H9 (cell line): Measurements from ENCODE around the gene TFDP1. TPM values are rescaled to one million over a fixed set of nuclear protein-coding genes. Genes with fewer than 3 reads are reported as not detected.

Experiments used
- DNase-seq: peaks from one replicate; pipeline ENCODE4 v3.0.0-alpha.2; 2017
- H2AFZ ChIP-seq: one replicate; pipeline ENCODE4 v1.6.1; 2013; ENCODE audit warnings: mild to moderate bottlenecking, low read length, control low read depth, moderate library complexity
- H2AK5ac ChIP-seq: 2 replicates; pipeline ENCODE4 v1.6.1; 2013; ENCODE audit warnings: low read length, control low read depth, mixed read lengths; ENCODE audit not compliant: insufficient read length
- H2BK120ac ChIP-seq: one replicate; pipeline ENCODE4 v1.6.1; 2013; ENCODE audit warnings: low read depth, mild to moderate bottlenecking, low read length, control low read depth, inconsistent platforms; ENCODE audit not compliant: poor library complexity, severe bottlenecking
- H2BK12ac ChIP-seq: 2 replicates; pipeline ENCODE4 v1.6.1; 2013; ENCODE audit warnings: low read length, control low read depth, mixed read lengths, low read depth; ENCODE audit not compliant: insufficient read length
- H2BK15ac ChIP-seq: 2 replicates; pipeline ENCODE4 v1.6.1; 2013; ENCODE audit warnings: low read depth, low read length, control low read depth
- H2BK20ac ChIP-seq: one replicate; pipeline ENCODE4 v1.6.1; 2013; ENCODE audit warnings: low read depth, mild to moderate bottlenecking, low read length, control low read depth, inconsistent platforms; ENCODE audit not compliant: poor library complexity, severe bottlenecking
- H2BK5ac ChIP-seq: 2 replicates; pipeline ENCODE4 v1.6.1; 2013; ENCODE audit warnings: low read length, control low read depth, mixed read lengths; ENCODE audit not compliant: insufficient read length
- H3K14ac ChIP-seq: 2 replicates; pipeline ENCODE4 v1.6.1; 2013; ENCODE audit warnings: low read length, control low read depth; ENCODE audit not compliant: insufficient read depth
- H3K18ac ChIP-seq: 2 replicates; pipeline ENCODE4 v1.6.1; 2013; ENCODE audit warnings: low read depth, mild to moderate bottlenecking, mixed read lengths, low read length, control low read depth; ENCODE audit not compliant: insufficient read length
- H3K23ac ChIP-seq: 2 replicates; pipeline ENCODE4 v1.6.1; 2013; ENCODE audit warnings: low read length, control low read depth, mixed read lengths, low read depth; ENCODE audit not compliant: insufficient read length
- H3K23me2 ChIP-seq: 2 replicates; pipeline ENCODE4 v1.6.1; 2013; ENCODE audit warnings: low read depth, mild to moderate bottlenecking, mixed read lengths, low read length, control low read depth; ENCODE audit not compliant: insufficient read length, poor library complexity, severe bottlenecking
- H3K27ac ChIP-seq: 2 replicates; pipeline ENCODE4 v1.5.1; 2013; ENCODE audit warnings: low read length, control low read depth, mixed read lengths, low read depth; ENCODE audit not compliant: insufficient read length
- H3K27me3 ChIP-seq: 2 replicates; pipeline ENCODE4 v1.6.1; 2013; ENCODE audit warnings: low read length, control low read depth, inconsistent platforms; ENCODE audit not compliant: insufficient read depth
- H3K4ac ChIP-seq: 2 replicates; pipeline ENCODE4 v1.6.1; 2013; ENCODE audit warnings: low read depth, mild to moderate bottlenecking, control low read depth, inconsistent platforms, low read length, moderate library complexity
- H3K4me1 ChIP-seq: 2 replicates; pipeline ENCODE4 v1.6.1; 2013; ENCODE audit warnings: low read length, control low read depth, inconsistent platforms; ENCODE audit not compliant: insufficient read depth
- H3K4me2 ChIP-seq: 2 replicates; pipeline ENCODE4 v1.6.1; 2013; ENCODE audit warnings: low read length, control low read depth, mixed read lengths; ENCODE audit not compliant: insufficient read length, insufficient read depth
- H3K56ac ChIP-seq: 2 replicates; pipeline ENCODE4 v1.6.1; 2013; ENCODE audit warnings: low read depth, mild to moderate bottlenecking, mixed read lengths, low read length, control low read depth; ENCODE audit not compliant: insufficient read length
- H3K79me1 ChIP-seq: 2 replicates; pipeline ENCODE4 v1.6.1; 2013; ENCODE audit warnings: low read depth, mild to moderate bottlenecking, moderate library complexity, low read length, control low read depth, inconsistent platforms; ENCODE audit not compliant: insufficient read depth, poor library complexity, severe bottlenecking
- H3K79me2 ChIP-seq: 2 replicates; pipeline ENCODE4 v1.6.1; 2013; ENCODE audit warnings: low read length, control low read depth, inconsistent platforms; ENCODE audit not compliant: insufficient read depth
- H3K9ac ChIP-seq: 2 replicates; pipeline ENCODE4 v1.6.1; 2013; ENCODE audit warnings: low read length, control low read depth, mixed read lengths; ENCODE audit not compliant: insufficient read length; ENCODE audit errors: extremely low read depth
- H3K9me3 ChIP-seq: one replicate; pipeline ENCODE4 v1.6.1; 2013; ENCODE audit warnings: low read depth, low read length, inconsistent platforms; ENCODE audit not compliant: control insufficient read depth
- H3T11ph ChIP-seq: one replicate; pipeline ENCODE4 v1.6.1; 2013; ENCODE audit warnings: mild to moderate bottlenecking, low read length, control low read depth, inconsistent platforms
- H4K20me1 ChIP-seq: one replicate; pipeline ENCODE4 v1.6.1; 2013; ENCODE audit not compliant: control insufficient read depth, insufficient read length, insufficient read depth
- H4K5ac ChIP-seq: 2 replicates; pipeline ENCODE4 v1.6.1; 2013; ENCODE audit warnings: low read depth, mild to moderate bottlenecking, mixed read lengths, low read length, control low read depth; ENCODE audit not compliant: insufficient read length
- H4K8ac ChIP-seq: replicated peaks from 2 replicates; pipeline ENCODE4 v1.6.1; 2013; ENCODE audit warnings: low read length, control low read depth, mixed read lengths, low read depth; ENCODE audit not compliant: insufficient read length
- H4K91ac ChIP-seq: 2 replicates; pipeline ENCODE4 v1.6.1; 2013; ENCODE audit warnings: low read depth, mild to moderate bottlenecking, moderate library complexity, mixed read lengths, low read length, control low read depth; ENCODE audit not compliant: insufficient read length
- H3K27ac Mint-ChIP-seq, 3 experiments: 2 replicates in 2 of 3; 3 replicates in 1 of 3; pipeline ENCODE4 v1.8.0; 2020 to 2021; ENCODE audit warnings: mixed read lengths in 3 of 3, mild to moderate bottlenecking in 1 of 3, moderate library complexity in 1 of 3
- H3K27me3 Mint-ChIP-seq: 2 replicates; pipeline ENCODE4 v1.8.0; 2021; ENCODE audit warnings: low read depth, mild to moderate bottlenecking, moderate library complexity, mixed read lengths
- H3K36me3 Mint-ChIP-seq, 3 experiments: 2 replicates in 2 of 3; 3 replicates in 1 of 3; pipeline ENCODE4 v1.8.0; 2020 to 2021; ENCODE audit warnings: low read depth in 3 of 3, mixed read lengths in 3 of 3; ENCODE audit not compliant: insufficient read depth in 1 of 3
- H3K4me1 Mint-ChIP-seq, 2 experiments: 2 replicates each; pipeline ENCODE4 v1.8.0; 2020; ENCODE audit warnings: mixed read lengths in 2 of 2
- H3K4me3 Mint-ChIP-seq, 2 experiments: 2 replicates in 1 of 2; 3 replicates in 1 of 2; pipeline ENCODE4 v1.8.0; 2020 to 2021; ENCODE audit warnings: mild to moderate bottlenecking in 2 of 2, mixed read lengths in 2 of 2, moderate library complexity in 1 of 2
- H3K9me3 Mint-ChIP-seq, 2 experiments: 2 replicates in 1 of 2; 3 replicates in 1 of 2; pipeline ENCODE4 v1.8.0; 2020; ENCODE audit warnings: mild to moderate bottlenecking in 2 of 2, mixed read lengths in 2 of 2, moderate library complexity in 1 of 2
- CTCF ChIP-seq: fragments of 200-600 bp; sonication (generic); conservative IDR thresholded peaks from 3 replicates; pipeline ENCODE4 v1.8.0; 2021; ENCODE audit warnings: antibody characterized with exemption, mild to moderate bottlenecking
- WGBS: extraction: QIAGEN DNeasy Blood & Tissue Kit; methylation state at CpG from one replicate; pipeline ENCODE4 v1.1.7; 2013; ENCODE audit warnings: missing lambda C conversion rate, low lambda C conversion rate, mixed read lengths; ENCODE audit not compliant: insufficient read length; ENCODE audit errors: extremely low coverage; 5-methylcytosine and 5-hydroxymethylcytosine counted together
- total RNA-seq: library from RNA; stranded (reverse); gene quantifications from 2 replicates; pipeline ENCODE4 v1.2.1, GENCODE V29; 2021

TFDP1 gene
- total RNA-seq, 1 experiment from 2014 or later, result 111 TPM

- no peaks in the 10 kb centered on the region for H3K27me3 Mint-ChIP-seq
- Histone ChIP-seq H3K56ac (no peak overlapping the region), H4K5ac (no peak overlapping the region), H2BK15ac (no peak overlapping the region), H3K79me1 (peaks cover 10% of the 10 kb centered on the region), H3K27me3 (no peaks in the 10 kb centered on the region), H3K18ac (no peak overlapping the region), H3K9me3 (no peaks in the 10 kb centered on the region), H2AFZ (no peak overlapping the region), H3K23me2 (no peaks in the 10 kb centered on the region), H2BK20ac (no peak overlapping the region), H3K79me2 (peaks cover 42% of the 10 kb centered on the region; the same call in 1 of the 2 replicates), H3K4me2 (no peak overlapping the region), H3T11ph (no peak overlapping the region), H3K14ac (no peak overlapping the region), H4K20me1 (no peaks in the 10 kb centered on the region), H3K23ac (no peak overlapping the region), H2BK120ac (no peak overlapping the region), H3K4me1 (peaks cover 3% of the 10 kb centered on the region; the same call in 1 of the 2 replicates), H4K91ac (no peak overlapping the region), H4K8ac (no peak overlapping the region), H3K4ac (no peak overlapping the region), H3K27ac (no peak overlapping the region), H2AK5ac (no peak overlapping the region), H2BK5ac (no peak overlapping the region), H3K9ac (no peak overlapping the region), H2BK12ac (no peak overlapping the region)
- DNase-seq, result no peak
- H3K36me3 Mint-ChIP-seq, result peaks cover 46 to 62% (median 52%) of the 10 kb centered on the region in 3 experiments
- H3K27ac Mint-ChIP-seq, result peak overlapping the region; percentile 44 to 82 (median 46); a peak in 4 of 7 replicates
- WGBS, result no CpG with 5 or more reads among the region's 14 CpGs
- no peak for TF ChIP-seq CTCF
- H3K4me1 Mint-ChIP-seq, result peaks cover 20 to 22% of the 10 kb centered on the region in 2 experiments
- H3K9me3 Mint-ChIP-seq, result peaks cover 0 to 2% of the 10 kb centered on the region in 2 experiments; a peak in 1 of 5 replicates
- no peak overlapping the region for H3K4me3 Mint-ChIP-seq
Observed at GRCh38 chr13:113589961-113590339, 5.4 kb downstream of the TFDP1 start.
